DOHH2 (cell line): ENCODE measurements around the gene MIEN1.

Source experiments
- H3F3A ChIP-seq: fragments of 200-600 bp; sonication (generic), shearing (Covaris generic); 2 replicates; pipeline ENCODE4 v1.6.0; 2016; ENCODE audit warnings: antibody characterized with exemption, mild to moderate bottlenecking; ENCODE audit not compliant: control insufficient read depth, insufficient read depth
- H3K27ac ChIP-seq: fragments of 200-600 bp; sonication (generic); 2 replicates; pipeline ENCODE4 v1.5.1; 2014; ENCODE audit warnings: low read depth, mild to moderate bottlenecking, low read length, moderate library complexity
- H3K27me3 ChIP-seq: fragments of 200-600 bp; sonication (generic); 2 replicates; pipeline ENCODE4 v1.6.1; 2014; ENCODE audit warnings: mild to moderate bottlenecking, low read length, mixed read lengths; ENCODE audit not compliant: control insufficient read depth
- H3K36me3 ChIP-seq: fragments of 200-600 bp; sonication (generic); 2 replicates; pipeline ENCODE4 v1.6.1; 2014; ENCODE audit warnings: mild to moderate bottlenecking, low read length, moderate library complexity, mixed read lengths; ENCODE audit not compliant: control insufficient read depth
- H3K4me1 ChIP-seq: fragments of 200-600 bp; sonication (generic); 2 replicates; pipeline ENCODE4 v1.6.1; 2014; ENCODE audit warnings: mild to moderate bottlenecking, low read length, mixed read lengths; ENCODE audit not compliant: control insufficient read depth
- H3K4me2 ChIP-seq: fragments of 200-600 bp; sonication (generic); 2 replicates; pipeline ENCODE4 v1.6.0; 2014; ENCODE audit warnings: mild to moderate bottlenecking, low read length, moderate library complexity
- H3K4me3 ChIP-seq: fragments of 200-600 bp; sonication (generic); 2 replicates; pipeline ENCODE4 v1.5.1; 2014; ENCODE audit warnings: mild to moderate bottlenecking, low read length, mixed read lengths
- H3K79me2 ChIP-seq: fragments of 200-600 bp; sonication (generic); 2 replicates; pipeline ENCODE4 v1.6.1; 2014; ENCODE audit warnings: mild to moderate bottlenecking, low read length, mixed read lengths; ENCODE audit not compliant: control insufficient read depth
- H3K9me2 ChIP-seq: fragments of 200-600 bp; sonication (generic); replicated peaks from 2 replicates; pipeline ENCODE4 v1.6.1; 2014; ENCODE audit warnings: mild to moderate bottlenecking, low read length, mixed read lengths; ENCODE audit not compliant: control insufficient read depth
- H3K9me3 ChIP-seq: fragments of 200-600 bp; sonication (generic); 2 replicates; pipeline ENCODE4 v1.6.1; 2014; ENCODE audit warnings: antibody characterized with exemption, low read length, mixed read lengths; ENCODE audit not compliant: control insufficient read depth, insufficient read depth
- H4K20me1 ChIP-seq: fragments of 200-600 bp; sonication (generic); 2 replicates; pipeline ENCODE4 v1.6.0; 2014; ENCODE audit warnings: low read depth, mild to moderate bottlenecking, antibody characterized with exemption, low read length, moderate library complexity; ENCODE audit not compliant: control insufficient read depth, insufficient read depth
- EZH2phosphoT487 ChIP-seq: fragments of 200-600 bp; sonication (generic); IDR thresholded peaks from 2 replicates; pipeline ENCODE4 v1.6.1; 2017; ENCODE audit warnings: borderline replicate concordance, mild to moderate bottlenecking, antibody characterized with exemption, low read length, moderate library complexity, mixed read lengths
- TF ChIP-seq, protein P1 (sequence below): fragments of 200-600 bp; sonication (generic); IDR thresholded peaks from one replicate; pipeline ENCODE4 v1.5.1; 2014; ENCODE audit warnings: antibody characterized with exemption, mild to moderate bottlenecking, low read depth, low read length; ENCODE audit not compliant: poor library complexity, severe bottlenecking

MIEN1 gene

DNA sequence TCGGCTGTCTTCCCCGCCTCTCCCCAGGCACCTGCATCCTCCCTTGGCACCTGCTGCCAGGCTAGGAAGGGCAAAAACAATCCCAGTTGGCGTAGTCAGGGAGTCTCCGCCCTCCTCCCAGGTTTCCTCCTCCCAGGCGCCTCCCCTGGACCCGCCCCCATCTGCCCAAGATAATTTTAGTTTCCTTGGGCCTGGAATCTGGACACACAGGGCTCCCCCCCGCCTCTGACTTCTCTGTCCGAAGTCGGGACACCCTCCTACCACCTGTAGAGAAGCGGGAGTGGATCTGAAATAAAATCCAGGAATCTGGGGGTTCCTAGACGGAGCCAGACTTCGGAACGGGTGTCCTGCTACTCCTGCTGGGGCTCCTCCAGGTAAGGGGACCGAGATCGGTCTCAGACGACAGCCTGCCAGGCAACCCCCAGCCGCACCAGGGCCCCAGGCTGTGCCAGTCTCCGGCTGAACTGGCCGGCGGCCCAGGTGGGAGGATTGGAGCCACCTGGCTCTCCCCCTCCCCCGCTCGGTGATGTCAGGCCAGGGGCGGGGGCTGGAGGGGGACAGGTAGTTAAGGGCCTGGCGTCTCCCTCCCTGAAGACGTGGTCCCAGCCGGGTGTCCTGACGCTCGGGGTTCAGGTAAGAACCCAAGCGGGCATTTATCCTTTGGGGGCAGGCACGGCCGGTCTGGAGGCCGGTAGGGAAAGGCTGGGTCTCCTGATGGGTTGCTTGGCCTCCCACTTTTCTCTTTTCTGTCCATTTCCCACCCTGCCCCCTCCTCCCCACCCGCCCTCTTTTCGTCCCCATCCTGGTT is 7.6 kb upstream of the MIEN1 start, which contains the start of gene GRB7:
TSS of gene GRB7 (plus strand) at position 179 of the 808 bp plus-strand sequence. CDS start 4,364 bp downstream, outside the sequence.
- Histone ChIP-seq H3K4me2 (peak within 1 kb of the TSS; percentile 21), H3F3A (no peaks in the 10 kb centered on the region), H3K4me1 (peaks cover 40% of the 10 kb centered on the region), H4K20me1 (no peaks in the 10 kb centered on the region), H3K9me3 (no peaks in the 10 kb centered on the region), H3K36me3 (no peaks in the 10 kb centered on the region), H3K79me2 (no peaks in the 10 kb centered on the region), H3K27ac (no peak within 1 kb of the TSS), H3K9me2 (no peaks in the 10 kb centered on the region), H3K4me3 (peak within 1 kb of the TSS; percentile 28), H3K27me3 (peaks cover 7% of the 10 kb centered on the region)
- no peak for TF ChIP-seq EZH2phosphoT487
- TF ChIP-seq, protein P1, sequence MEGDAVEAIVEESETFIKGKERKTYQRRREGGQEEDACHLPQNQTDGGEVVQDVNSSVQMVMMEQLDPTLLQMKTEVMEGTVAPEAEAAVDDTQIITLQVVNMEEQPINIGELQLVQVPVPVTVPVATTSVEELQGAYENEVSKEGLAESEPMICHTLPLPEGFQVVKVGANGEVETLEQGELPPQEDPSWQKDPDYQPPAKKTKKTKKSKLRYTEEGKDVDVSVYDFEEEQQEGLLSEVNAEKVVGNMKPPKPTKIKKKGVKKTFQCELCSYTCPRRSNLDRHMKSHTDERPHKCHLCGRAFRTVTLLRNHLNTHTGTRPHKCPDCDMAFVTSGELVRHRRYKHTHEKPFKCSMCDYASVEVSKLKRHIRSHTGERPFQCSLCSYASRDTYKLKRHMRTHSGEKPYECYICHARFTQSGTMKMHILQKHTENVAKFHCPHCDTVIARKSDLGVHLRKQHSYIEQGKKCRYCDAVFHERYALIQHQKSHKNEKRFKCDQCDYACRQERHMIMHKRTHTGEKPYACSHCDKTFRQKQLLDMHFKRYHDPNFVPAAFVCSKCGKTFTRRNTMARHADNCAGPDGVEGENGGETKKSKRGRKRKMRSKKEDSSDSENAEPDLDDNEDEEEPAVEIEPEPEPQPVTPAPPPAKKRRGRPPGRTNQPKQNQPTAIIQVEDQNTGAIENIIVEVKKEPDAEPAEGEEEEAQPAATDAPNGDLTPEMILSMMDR, result no peak

DNA sequence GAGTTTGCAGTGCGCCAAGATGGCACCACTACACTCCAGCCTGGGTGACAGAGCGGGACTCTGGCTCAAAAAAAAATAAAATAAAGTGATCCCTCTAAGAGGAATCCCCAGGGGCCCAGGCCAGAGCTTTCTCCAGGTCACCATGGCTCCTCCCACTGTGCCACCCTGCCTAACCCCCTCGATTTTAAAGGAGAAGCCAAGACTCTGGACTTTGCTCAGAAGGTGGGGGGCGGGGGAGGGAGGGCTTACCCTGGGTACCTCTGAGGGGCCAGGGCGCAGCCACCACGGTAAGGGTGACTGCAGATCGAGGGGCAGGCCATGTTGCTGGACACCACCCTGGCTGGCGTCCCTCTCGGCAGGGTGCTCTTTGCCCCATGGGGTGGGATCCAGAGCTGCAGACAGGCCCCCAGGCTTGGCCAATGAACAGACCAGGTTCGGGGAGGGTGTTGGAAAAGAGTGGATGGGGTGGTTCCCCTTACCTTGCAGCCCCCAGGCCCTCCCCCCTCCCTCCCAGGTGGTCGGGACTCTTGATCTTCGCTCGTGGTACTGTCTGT is 7.0 kb upstream of the MIEN1 start:
- TF ChIP-seq EZH2phosphoT487, result no peak
- TF ChIP-seq, protein P1, result no peak
- Histone ChIP-seq H3K9me3 (no peaks in the 10 kb centered on the region), H3K9me2 (no peaks in the 10 kb centered on the region), H3K79me2 (no peaks in the 10 kb centered on the region), H4K20me1 (no peaks in the 10 kb centered on the region), H3K27ac (no peak overlapping the region), H3K27me3 (peaks cover 7% of the 10 kb centered on the region), H3F3A (0 out of 2 replicates have a peak, but pooled peaks cover 2% of the 10 kb centered on the region), H3K36me3 (no peaks in the 10 kb centered on the region), H3K4me3 (peak overlapping the region; percentile 28; the same call in 1 of the 2 replicates), H3K4me1 (peaks cover 40% of the 10 kb centered on the region), H3K4me2 (peak overlapping the region; percentile 21; the same call in 1 of the 2 replicates)

DNA sequence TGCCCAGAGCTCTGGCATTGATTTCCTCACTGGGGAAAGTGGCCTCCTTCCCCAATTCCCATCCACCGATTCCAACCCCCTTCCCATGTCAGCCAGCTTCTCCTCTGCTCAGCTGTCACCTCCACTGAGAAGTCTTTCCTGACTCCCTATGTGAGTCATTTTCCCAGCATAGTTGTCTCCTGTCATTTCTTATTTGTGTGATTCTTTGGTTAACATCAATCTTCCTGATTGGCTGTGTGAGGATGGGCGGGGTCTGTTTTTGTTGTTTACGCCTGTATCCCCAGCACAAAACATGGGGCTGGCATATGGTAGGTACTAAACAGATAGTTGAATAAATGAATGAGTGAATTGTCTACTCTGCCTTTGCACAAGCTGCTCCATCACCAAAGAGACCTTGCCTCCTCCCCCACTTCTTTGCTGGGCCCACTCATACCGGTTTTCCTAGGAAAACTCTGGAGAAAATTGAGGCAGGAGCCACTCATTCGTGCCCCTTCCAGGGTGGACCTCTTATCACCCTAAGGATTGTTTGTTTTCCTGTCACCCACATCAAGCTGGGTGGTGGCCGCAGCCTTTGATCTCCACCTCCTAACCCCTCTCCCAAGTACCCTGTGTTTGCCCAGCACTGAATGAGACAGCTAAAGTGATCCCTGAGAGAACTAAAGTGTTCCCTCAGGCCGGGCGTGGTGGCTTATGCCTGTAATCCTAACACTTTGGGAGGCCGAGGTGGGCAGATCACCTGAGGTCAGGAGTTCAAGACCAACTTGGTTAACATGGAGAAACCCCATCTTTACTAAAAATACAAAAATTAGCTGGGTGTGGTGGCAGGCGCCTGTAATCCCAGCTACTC is 6.2 kb upstream of the MIEN1 start:
- peaks cover 40% of the 10 kb centered on the region for H3K4me1 ChIP-seq
- no peaks in the 10 kb centered on the region for H4K20me1 ChIP-seq
- H3K9me3 ChIP-seq, result no peaks in the 10 kb centered on the region
- H3K4me3 ChIP-seq, result no peak overlapping the region
- H3K9me2 ChIP-seq, result no peaks in the 10 kb centered on the region
- 0 out of 2 replicates have a peak, but pooled peaks cover 2% of the 10 kb centered on the region for H3F3A ChIP-seq
- H3K27ac ChIP-seq, result no peak overlapping the region
- no peak overlapping the region for H3K4me2 ChIP-seq
- peaks cover 7% of the 10 kb centered on the region for H3K27me3 ChIP-seq
- H3K36me3 ChIP-seq, result no peaks in the 10 kb centered on the region
- no peaks in the 10 kb centered on the region for H3K79me2 ChIP-seq
- TF ChIP-seq, protein P1, result no peak
- no peak for TF ChIP-seq EZH2phosphoT487
